IMR-90 (cell line): ENCODE data around the gene PDS5A.

Source experiments
- BHLHE40 ChIP-seq: fragments of 150-350 bp; IDR thresholded peaks from 2 replicates; pipeline ENCODE4 v1.6.1; 2016; ENCODE audit warnings: mild to moderate bottlenecking, low read depth, low read length
- CEBPB ChIP-seq: IDR thresholded peaks from 2 replicates; pipeline ENCODE4 v1.6.1; 2012; ENCODE audit warnings: low read depth, low read length, improper control_type of control experiment
- CHD1 ChIP-seq: IDR thresholded peaks from 2 replicates; pipeline ENCODE4 v1.6.1; 2012; ENCODE audit warnings: low read depth, low read length, improper control_type of control experiment
- FOS ChIP-seq: fragments of 150-350 bp; IDR thresholded peaks from 2 replicates; pipeline ENCODE4 v1.6.1; 2016; ENCODE audit warnings: low read depth, low read length
- MAFK ChIP-seq: IDR thresholded peaks from 2 replicates; pipeline ENCODE4 v1.6.1; 2012; ENCODE audit warnings: low read depth, low read length, improper control_type of control experiment
- MAZ ChIP-seq: IDR thresholded peaks from 2 replicates; pipeline ENCODE4 v1.6.1; 2012; ENCODE audit warnings: low read depth, mild to moderate bottlenecking, low read length, improper control_type of control experiment, moderate library complexity, borderline replicate concordance
- POLR2A ChIP-seq: IDR thresholded peaks from 2 replicates; pipeline ENCODE4 v1.6.1; 2012; ENCODE audit warnings: mild to moderate bottlenecking, low read depth, low read length
- RAD21 ChIP-seq: IDR thresholded peaks from 2 replicates; pipeline ENCODE4 v1.6.1; 2012; ENCODE audit warnings: low read length, improper control_type of control experiment
- RCOR1 ChIP-seq: IDR thresholded peaks from 2 replicates; pipeline ENCODE4 v1.6.1; 2012; ENCODE audit warnings: mild to moderate bottlenecking, low read length, improper control_type of control experiment; ENCODE audit not compliant: insufficient replicate concordance
- RFX5 ChIP-seq: IDR thresholded peaks from 2 replicates; pipeline ENCODE4 v1.8.0; 2012; ENCODE audit warnings: low read depth, mild to moderate bottlenecking, low read length, moderate library complexity
- SMC3 ChIP-seq: fragments of 150-350 bp; IDR thresholded peaks from 2 replicates; pipeline ENCODE4 v1.6.1; 2016; ENCODE audit warnings: low read depth, mild to moderate bottlenecking, antibody characterized with exemption, low read length, moderate library complexity
- TF ChIP-seq, protein P1 (sequence below): conservative IDR thresholded peaks from 2 replicates; pipeline ENCODE4 v1.5.1; 2012; ENCODE audit warnings: mild to moderate bottlenecking, low read depth, low read length, improper control_type of control experiment
- TF ChIP-seq, protein P2 (sequence below): fragments of 150-350 bp; IDR thresholded peaks from 2 replicates; pipeline ENCODE4 v1.6.1; 2016; ENCODE audit warnings: low read depth, mild to moderate bottlenecking, low read length, moderate library complexity, borderline replicate concordance
- TF ChIP-seq, protein P3 (sequence below): fragments of 150-350 bp; IDR thresholded peaks from 2 replicates; pipeline ENCODE4 v1.6.1; 2017; ENCODE audit warnings: mild to moderate bottlenecking, antibody characterized with exemption, low read length, low read depth

DNA sequence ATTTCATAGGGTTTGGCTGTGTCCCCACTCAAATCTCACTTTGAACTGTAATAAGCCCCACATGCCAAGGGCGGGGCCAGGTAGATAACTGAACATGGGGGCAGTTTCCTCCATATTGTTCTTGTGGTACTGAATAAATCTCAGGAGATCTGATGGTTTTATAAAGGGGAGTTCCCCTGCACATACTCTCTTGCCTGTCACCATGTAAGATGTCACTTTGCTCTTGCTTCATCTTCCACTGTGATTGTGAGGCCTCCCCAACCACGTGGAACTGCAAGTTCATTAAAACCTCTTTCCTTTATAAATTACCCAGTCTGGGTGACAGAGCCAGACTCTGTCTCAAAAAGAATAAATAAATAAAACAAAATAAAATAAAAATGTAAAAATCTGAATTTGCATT lies 95.9 kb downstream of the PDS5A start:
- TF ChIP-seq, protein P1, sequence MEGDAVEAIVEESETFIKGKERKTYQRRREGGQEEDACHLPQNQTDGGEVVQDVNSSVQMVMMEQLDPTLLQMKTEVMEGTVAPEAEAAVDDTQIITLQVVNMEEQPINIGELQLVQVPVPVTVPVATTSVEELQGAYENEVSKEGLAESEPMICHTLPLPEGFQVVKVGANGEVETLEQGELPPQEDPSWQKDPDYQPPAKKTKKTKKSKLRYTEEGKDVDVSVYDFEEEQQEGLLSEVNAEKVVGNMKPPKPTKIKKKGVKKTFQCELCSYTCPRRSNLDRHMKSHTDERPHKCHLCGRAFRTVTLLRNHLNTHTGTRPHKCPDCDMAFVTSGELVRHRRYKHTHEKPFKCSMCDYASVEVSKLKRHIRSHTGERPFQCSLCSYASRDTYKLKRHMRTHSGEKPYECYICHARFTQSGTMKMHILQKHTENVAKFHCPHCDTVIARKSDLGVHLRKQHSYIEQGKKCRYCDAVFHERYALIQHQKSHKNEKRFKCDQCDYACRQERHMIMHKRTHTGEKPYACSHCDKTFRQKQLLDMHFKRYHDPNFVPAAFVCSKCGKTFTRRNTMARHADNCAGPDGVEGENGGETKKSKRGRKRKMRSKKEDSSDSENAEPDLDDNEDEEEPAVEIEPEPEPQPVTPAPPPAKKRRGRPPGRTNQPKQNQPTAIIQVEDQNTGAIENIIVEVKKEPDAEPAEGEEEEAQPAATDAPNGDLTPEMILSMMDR = no peak
- no peak for TF ChIP-seq CEBPB
- no peak for TF ChIP-seq POLR2A
- no peak for TF ChIP-seq RAD21
- TF ChIP-seq CHD1 = no peak
- no peak for TF ChIP-seq FOS
- no peak for TF ChIP-seq MAFK
- no peak for TF ChIP-seq RFX5
- TF ChIP-seq BHLHE40 = no peak
- TF ChIP-seq, protein P2, sequence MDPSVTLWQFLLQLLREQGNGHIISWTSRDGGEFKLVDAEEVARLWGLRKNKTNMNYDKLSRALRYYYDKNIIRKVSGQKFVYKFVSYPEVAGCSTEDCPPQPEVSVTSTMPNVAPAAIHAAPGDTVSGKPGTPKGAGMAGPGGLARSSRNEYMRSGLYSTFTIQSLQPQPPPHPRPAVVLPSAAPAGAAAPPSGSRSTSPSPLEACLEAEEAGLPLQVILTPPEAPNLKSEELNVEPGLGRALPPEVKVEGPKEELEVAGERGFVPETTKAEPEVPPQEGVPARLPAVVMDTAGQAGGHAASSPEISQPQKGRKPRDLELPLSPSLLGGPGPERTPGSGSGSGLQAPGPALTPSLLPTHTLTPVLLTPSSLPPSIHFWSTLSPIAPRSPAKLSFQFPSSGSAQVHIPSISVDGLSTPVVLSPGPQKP = no peak
- TF ChIP-seq, protein P3, sequence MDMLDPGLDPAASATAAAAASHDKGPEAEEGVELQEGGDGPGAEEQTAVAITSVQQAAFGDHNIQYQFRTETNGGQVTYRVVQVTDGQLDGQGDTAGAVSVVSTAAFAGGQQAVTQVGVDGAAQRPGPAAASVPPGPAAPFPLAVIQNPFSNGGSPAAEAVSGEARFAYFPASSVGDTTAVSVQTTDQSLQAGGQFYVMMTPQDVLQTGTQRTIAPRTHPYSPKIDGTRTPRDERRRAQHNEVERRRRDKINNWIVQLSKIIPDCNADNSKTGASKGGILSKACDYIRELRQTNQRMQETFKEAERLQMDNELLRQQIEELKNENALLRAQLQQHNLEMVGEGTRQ = no peak
- no peak for TF ChIP-seq MAZ
- no peak for TF ChIP-seq SMC3
- no peak for TF ChIP-seq RCOR1
